ENCODE results near the gene PLCB1.

- TF ChIP-seq, protein P1, sequence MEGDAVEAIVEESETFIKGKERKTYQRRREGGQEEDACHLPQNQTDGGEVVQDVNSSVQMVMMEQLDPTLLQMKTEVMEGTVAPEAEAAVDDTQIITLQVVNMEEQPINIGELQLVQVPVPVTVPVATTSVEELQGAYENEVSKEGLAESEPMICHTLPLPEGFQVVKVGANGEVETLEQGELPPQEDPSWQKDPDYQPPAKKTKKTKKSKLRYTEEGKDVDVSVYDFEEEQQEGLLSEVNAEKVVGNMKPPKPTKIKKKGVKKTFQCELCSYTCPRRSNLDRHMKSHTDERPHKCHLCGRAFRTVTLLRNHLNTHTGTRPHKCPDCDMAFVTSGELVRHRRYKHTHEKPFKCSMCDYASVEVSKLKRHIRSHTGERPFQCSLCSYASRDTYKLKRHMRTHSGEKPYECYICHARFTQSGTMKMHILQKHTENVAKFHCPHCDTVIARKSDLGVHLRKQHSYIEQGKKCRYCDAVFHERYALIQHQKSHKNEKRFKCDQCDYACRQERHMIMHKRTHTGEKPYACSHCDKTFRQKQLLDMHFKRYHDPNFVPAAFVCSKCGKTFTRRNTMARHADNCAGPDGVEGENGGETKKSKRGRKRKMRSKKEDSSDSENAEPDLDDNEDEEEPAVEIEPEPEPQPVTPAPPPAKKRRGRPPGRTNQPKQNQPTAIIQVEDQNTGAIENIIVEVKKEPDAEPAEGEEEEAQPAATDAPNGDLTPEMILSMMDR (IDR thresholded peaks at IDR 0.05), result no peak
- no peak for TF ChIP-seq POLR2AphosphoS5 (IDR thresholded peaks at IDR 0.05)
These were observed 232.1 kb downstream of the PLCB1 start for GRCh38 chr20:8363970-8364733.

Data from esophagus muscularis mucosa (tissue), 3 donors.